Testis (tissue), 2 donors: ENCODE results near the gene CIART.

Source experiments
- CTCF ChIP-seq, 3 experiments: fragments of 450-650 bp in 2 of 3; fragments of 200-600 bp in 1 of 3; sonication (generic) in 1 of 3; IDR thresholded peaks; one replicate each; pipeline ENCODE4 v1.5.1; 2016 to 2019; ENCODE audit warnings: antibody characterized with exemption in 3 of 3, mild to moderate bottlenecking in 2 of 3, moderate library complexity in 1 of 3
- POLR2A ChIP-seq: fragments of 450-650 bp; IDR thresholded peaks from one replicate; pipeline ENCODE4 v1.6.1; 2017; ENCODE audit warnings: antibody characterized with exemption, mild to moderate bottlenecking, moderate library complexity

GRCh38 chr1:150259217-150259616 is 23.1 kb upstream of the CIART start:
- TF ChIP-seq CTCF (IDR thresholded peaks at IDR 0.05) (no peak), POLR2A (no peak)
